GM04503 (cell line): Measurements from ENCODE around the gene ELOVL1.

Experiments
- DNase-seq: peaks from one replicate; pipeline ENCODE4 v3.0.0-alpha.2; 2012; ENCODE audit warnings: low read depth

ELOVL1 gene

GRCh38 chr1:43354936-43355335 lies 12.9 kb downstream of the ELOVL1 start:
- no peak for DNase-seq

GRCh38 chr1:43354471-43354870 lies 13.3 kb downstream of the ELOVL1 start:
- no peak for DNase-seq

GRCh38 chr1:43352881-43353280 lies 14.9 kb downstream of the ELOVL1 start:
- DNase-seq, result no peak

GRCh38 chr1:43352351-43352705 lies 15.5 kb downstream of the ELOVL1 start:
- DNase-seq, result no peak

- no peak for DNase-seq
These were observed 16.1 kb downstream of the ELOVL1 start for GRCh38 chr1:43351421-43352350.

- DNase-seq, result no peak
These were observed 16.8 kb downstream of the ELOVL1 start for GRCh38 chr1:43350976-43351375.

- DNase-seq, result no peak
These were observed 18.1 kb downstream of the ELOVL1 start for GRCh38 chr1:43349594-43350306.

- no peak for DNase-seq
These were observed 18.8 kb downstream of the ELOVL1 start for GRCh38 chr1:43348809-43349593.

- no peak for DNase-seq
These were observed 19.4 kb downstream of the ELOVL1 start for GRCh38 chr1:43348343-43348808.

GRCh38 chr1:43346636-43347035 lies 21.2 kb downstream of the ELOVL1 start:
- DNase-seq, result no peak

GRCh38 chr1:43345120-43345519 lies 22.7 kb downstream of the ELOVL1 start:
- DNase-seq, result no peak

- DNase-seq, result no peak
These were observed 23.5 kb downstream of the ELOVL1 start for GRCh38 chr1:43344267-43344850.

- DNase-seq, result no peak
These were observed 27.3 kb downstream of the ELOVL1 start for GRCh38 chr1:43340559-43340958.

- no peak for DNase-seq
These were observed 28.1 kb downstream of the ELOVL1 start for GRCh38 chr1:43339584-43340232.

- no peak for DNase-seq
These were observed 29.8 kb downstream of the ELOVL1 start for GRCh38 chr1:43338001-43338400.

- DNase-seq, result no peak
These were observed 30.2 kb downstream of the ELOVL1 start, which contains the start of gene MPL for GRCh38 chr1:43337588-43337987. Gene MPL (plus strand): TSS chr1:43337818. CDS start chr1:43337849, 31 bp downstream.

GRCh38 chr1:43334453-43335205 lies 33.2 kb downstream of the ELOVL1 start:
- no peak for DNase-seq

- no peak for DNase-seq
These were observed 36.1 kb downstream of the ELOVL1 start for GRCh38 chr1:43331688-43332087.

GRCh38 chr1:43329995-43330751 lies 37.6 kb downstream of the ELOVL1 start:
- no peak for DNase-seq
